HCT116 (cell line): ENCODE results near the gene CDH22.

ENCODE experiments used
- POLR2A ChIP-seq: IDR thresholded peaks from 2 replicates; pipeline ENCODE4 v1.7.0; 2011; ENCODE audit warnings: borderline replicate concordance; ENCODE audit not compliant: insufficient read depth, insufficient read length; ENCODE audit errors: extremely low read depth
- SRF ChIP-seq: IDR thresholded peaks from 2 replicates; pipeline ENCODE4 v1.6.1; 2012; ENCODE audit warnings: low read depth
- TCF7L2 ChIP-seq: IDR thresholded peaks from 2 replicates; pipeline ENCODE4 v1.7.0; 2011; ENCODE audit warnings: borderline replicate concordance, inconsistent platforms; ENCODE audit not compliant: insufficient read depth, insufficient read length; ENCODE audit errors: extremely low read depth
- YY1 ChIP-seq: IDR thresholded peaks from 2 replicates; pipeline ENCODE4 v1.6.1; 2011; ENCODE audit warnings: low read length, low read depth, moderate library complexity, mild to moderate bottlenecking; ENCODE audit not compliant: insufficient replicate concordance; ENCODE audit errors: extremely low read depth
- TF ChIP-seq, protein P1 (sequence below): IDR thresholded peaks from 2 replicates; pipeline ENCODE4 v1.6.1; 2011; ENCODE audit warnings: mild to moderate bottlenecking, low read length, moderate library complexity; ENCODE audit not compliant: insufficient replicate concordance; ENCODE audit errors: extremely low read depth
- TF ChIP-seq, protein P2 (sequence below), 3 experiments: fragments of 200-600 bp in 1 of 3; sonication (generic) in 1 of 3; IDR thresholded peaks in 2 of 3; conservative IDR thresholded peaks in 1 of 3; 2 replicates each; pipeline ENCODE4 v1.5.1; 2012 to 2017; ENCODE audit warnings: low read depth in 2 of 3, low read length in 2 of 3, antibody characterized with exemption in 1 of 3, borderline replicate concordance in 1 of 3, control low read depth in 1 of 3, mild to moderate bottlenecking in 1 of 3, mixed read lengths in 1 of 3, mixed run types in 1 of 3, moderate library complexity in 1 of 3; ENCODE audit not compliant: insufficient read depth in 1 of 3
- TF ChIP-seq, protein P3 (sequence below): IDR thresholded peaks from 2 replicates; pipeline ENCODE4 v1.6.1; 2012; ENCODE audit warnings: low read depth

DNA sequence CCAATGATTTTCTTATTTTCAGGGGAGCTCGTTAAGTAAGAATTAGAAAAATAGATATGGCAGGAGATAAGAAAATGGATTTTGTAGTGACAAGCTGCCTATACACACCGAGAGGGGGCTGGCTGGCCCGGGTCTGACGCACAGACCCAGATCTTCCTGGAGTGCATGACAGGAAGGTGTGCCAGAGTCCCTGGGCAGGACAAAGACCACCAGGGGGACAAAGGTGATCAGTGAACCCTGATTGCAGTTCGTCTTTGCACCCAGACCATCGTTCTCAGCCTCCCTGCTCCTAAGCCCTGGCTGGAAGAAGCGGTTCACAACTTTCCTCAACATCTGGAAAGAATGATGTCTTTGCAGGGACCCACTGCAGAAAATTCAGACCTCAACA lies 24.3 kb downstream of the CDH22 start:
- TF ChIP-seq TCF7L2: no peak
- no peak for TF ChIP-seq SRF
- TF ChIP-seq, protein P1, sequence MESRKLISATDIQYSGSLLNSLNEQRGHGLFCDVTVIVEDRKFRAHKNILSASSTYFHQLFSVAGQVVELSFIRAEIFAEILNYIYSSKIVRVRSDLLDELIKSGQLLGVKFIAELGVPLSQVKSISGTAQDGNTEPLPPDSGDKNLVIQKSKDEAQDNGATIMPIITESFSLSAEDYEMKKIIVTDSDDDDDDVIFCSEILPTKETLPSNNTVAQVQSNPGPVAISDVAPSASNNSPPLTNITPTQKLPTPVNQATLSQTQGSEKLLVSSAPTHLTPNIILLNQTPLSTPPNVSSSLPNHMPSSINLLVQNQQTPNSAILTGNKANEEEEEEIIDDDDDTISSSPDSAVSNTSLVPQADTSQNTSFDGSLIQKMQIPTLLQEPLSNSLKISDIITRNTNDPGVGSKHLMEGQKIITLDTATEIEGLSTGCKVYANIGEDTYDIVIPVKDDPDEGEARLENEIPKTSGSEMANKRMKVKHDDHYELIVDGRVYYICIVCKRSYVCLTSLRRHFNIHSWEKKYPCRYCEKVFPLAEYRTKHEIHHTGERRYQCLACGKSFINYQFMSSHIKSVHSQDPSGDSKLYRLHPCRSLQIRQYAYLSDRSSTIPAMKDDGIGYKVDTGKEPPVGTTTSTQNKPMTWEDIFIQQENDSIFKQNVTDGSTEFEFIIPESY: no peak
- TF ChIP-seq, protein P2, sequence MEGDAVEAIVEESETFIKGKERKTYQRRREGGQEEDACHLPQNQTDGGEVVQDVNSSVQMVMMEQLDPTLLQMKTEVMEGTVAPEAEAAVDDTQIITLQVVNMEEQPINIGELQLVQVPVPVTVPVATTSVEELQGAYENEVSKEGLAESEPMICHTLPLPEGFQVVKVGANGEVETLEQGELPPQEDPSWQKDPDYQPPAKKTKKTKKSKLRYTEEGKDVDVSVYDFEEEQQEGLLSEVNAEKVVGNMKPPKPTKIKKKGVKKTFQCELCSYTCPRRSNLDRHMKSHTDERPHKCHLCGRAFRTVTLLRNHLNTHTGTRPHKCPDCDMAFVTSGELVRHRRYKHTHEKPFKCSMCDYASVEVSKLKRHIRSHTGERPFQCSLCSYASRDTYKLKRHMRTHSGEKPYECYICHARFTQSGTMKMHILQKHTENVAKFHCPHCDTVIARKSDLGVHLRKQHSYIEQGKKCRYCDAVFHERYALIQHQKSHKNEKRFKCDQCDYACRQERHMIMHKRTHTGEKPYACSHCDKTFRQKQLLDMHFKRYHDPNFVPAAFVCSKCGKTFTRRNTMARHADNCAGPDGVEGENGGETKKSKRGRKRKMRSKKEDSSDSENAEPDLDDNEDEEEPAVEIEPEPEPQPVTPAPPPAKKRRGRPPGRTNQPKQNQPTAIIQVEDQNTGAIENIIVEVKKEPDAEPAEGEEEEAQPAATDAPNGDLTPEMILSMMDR (IDR thresholded peaks at IDR 0.05 in 2 of 3, conservative IDR thresholded peaks at IDR 0.05 in 1 of 3; ENCODE audit: borderline replicate concordance in 1 of 3, insufficient read depth in 1 of 3, low read depth in 2 of 3, low read length in 2 of 3): no peak
- no peak for TF ChIP-seq POLR2A
- TF ChIP-seq, protein P3, sequence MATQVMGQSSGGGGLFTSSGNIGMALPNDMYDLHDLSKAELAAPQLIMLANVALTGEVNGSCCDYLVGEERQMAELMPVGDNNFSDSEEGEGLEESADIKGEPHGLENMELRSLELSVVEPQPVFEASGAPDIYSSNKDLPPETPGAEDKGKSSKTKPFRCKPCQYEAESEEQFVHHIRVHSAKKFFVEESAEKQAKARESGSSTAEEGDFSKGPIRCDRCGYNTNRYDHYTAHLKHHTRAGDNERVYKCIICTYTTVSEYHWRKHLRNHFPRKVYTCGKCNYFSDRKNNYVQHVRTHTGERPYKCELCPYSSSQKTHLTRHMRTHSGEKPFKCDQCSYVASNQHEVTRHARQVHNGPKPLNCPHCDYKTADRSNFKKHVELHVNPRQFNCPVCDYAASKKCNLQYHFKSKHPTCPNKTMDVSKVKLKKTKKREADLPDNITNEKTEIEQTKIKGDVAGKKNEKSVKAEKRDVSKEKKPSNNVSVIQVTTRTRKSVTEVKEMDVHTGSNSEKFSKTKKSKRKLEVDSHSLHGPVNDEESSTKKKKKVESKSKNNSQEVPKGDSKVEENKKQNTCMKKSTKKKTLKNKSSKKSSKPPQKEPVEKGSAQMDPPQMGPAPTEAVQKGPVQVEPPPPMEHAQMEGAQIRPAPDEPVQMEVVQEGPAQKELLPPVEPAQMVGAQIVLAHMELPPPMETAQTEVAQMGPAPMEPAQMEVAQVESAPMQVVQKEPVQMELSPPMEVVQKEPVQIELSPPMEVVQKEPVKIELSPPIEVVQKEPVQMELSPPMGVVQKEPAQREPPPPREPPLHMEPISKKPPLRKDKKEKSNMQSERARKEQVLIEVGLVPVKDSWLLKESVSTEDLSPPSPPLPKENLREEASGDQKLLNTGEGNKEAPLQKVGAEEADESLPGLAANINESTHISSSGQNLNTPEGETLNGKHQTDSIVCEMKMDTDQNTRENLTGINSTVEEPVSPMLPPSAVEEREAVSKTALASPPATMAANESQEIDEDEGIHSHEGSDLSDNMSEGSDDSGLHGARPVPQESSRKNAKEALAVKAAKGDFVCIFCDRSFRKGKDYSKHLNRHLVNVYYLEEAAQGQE: no peak
- no peak for TF ChIP-seq YY1
